A549 (cell line): ENCODE data around the gene KATNIP.

Experiments
- CHD2 ChIP-seq: fragments of 150-350 bp; IDR thresholded peaks from 2 replicates; pipeline ENCODE4 v1.6.1; 2014; ENCODE audit warnings: low read length; ENCODE audit not compliant: partially characterized antibody
- EP300 ChIP-seq, 2 experiments: fragments of >200 bp; sonication (Bioruptor Twin); formaldehyde crosslinking; IDR thresholded peaks; 2 replicates in 1 of 2; 3 replicates in 1 of 2; pipeline ENCODE4 v1.6.1; 2016 to 2017
- FOSB ChIP-seq: fragments of 250-450 bp; sonication (Bioruptor Pico); IDR thresholded peaks from 2 replicates; pipeline ENCODE4 v1.5.0; 2020; ENCODE audit warnings: mild to moderate bottlenecking, moderate library complexity
- HDAC2 ChIP-seq: fragments of 200-600 bp; sonication (generic); IDR thresholded peaks from 2 replicates; pipeline ENCODE4 v1.6.1; 2016
- JUN ChIP-seq, 2 experiments: fragments of >200 bp; sonication (Bioruptor Twin); formaldehyde crosslinking; IDR thresholded peaks; 2 replicates in 1 of 2; 3 replicates in 1 of 2; pipeline ENCODE4 v1.6.1; 2016 to 2017
- KDM1A ChIP-seq: fragments of 200-600 bp; sonication (generic); IDR thresholded peaks from 2 replicates; pipeline ENCODE4 v1.6.1; 2016; ENCODE audit warnings: low read depth, mild to moderate bottlenecking
- MAX ChIP-seq: IDR thresholded peaks from 2 replicates; pipeline ENCODE4 v1.6.1; 2012
- MYC ChIP-seq: IDR thresholded peaks from 2 replicates; pipeline ENCODE4 v1.6.1; 2012; ENCODE audit warnings: mild to moderate bottlenecking, inconsistent platforms, low read length, improper control_type of control experiment, borderline replicate concordance
- NFE2L2 ChIP-seq: fragments of 150-350 bp; conservative IDR thresholded peaks from 2 replicates; pipeline ENCODE4 v1.6.1; 2014; ENCODE audit warnings: low read length
- NR3C1 ChIP-seq: fragments of >200 bp; sonication (Bioruptor Twin); formaldehyde crosslinking; IDR thresholded peaks from 3 replicates; pipeline ENCODE4 v1.6.1; 2017
- POLR2A ChIP-seq: IDR thresholded peaks from 2 replicates; pipeline ENCODE4 v1.6.1; 2012; ENCODE audit warnings: mild to moderate bottlenecking, low read length
- ZFP36 ChIP-seq: fragments of 450-650 bp; IDR thresholded peaks from 2 replicates; pipeline ENCODE4 v1.6.1; 2014; ENCODE audit warnings: borderline replicate concordance; ENCODE audit not compliant: partially characterized antibody
- TF ChIP-seq, protein P1 (sequence below): fragments of >200 bp; sonication (Bioruptor Twin); formaldehyde crosslinking; IDR thresholded peaks from 3 replicates; pipeline ENCODE4 v1.5.1; 2016

DNA sequence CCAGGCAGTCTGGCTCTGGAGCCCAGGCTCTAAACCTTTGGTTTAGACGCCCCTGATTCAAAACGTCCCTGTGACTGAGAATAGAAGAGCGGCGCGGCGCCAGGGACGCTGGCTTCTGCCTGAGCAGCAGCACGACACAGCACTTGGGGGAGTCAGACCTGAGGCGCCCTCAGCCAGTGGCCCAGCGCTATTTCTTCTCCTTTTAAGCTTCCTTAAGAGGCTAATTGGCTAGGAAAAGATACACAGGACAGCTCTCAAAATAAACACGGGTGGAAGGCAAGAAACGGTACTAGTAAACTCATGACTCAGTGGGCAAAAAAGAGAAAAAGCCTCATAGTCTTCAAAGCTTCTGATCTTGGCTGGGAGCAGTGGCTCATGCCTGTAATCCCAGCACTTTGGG is 35.1 kb upstream of the KATNIP start:
- no peak for TF ChIP-seq NFE2L2
- TF ChIP-seq POLR2A: no peak
- TF ChIP-seq MAX: no peak
- no peak for TF ChIP-seq MYC
- TF ChIP-seq, protein P1, sequence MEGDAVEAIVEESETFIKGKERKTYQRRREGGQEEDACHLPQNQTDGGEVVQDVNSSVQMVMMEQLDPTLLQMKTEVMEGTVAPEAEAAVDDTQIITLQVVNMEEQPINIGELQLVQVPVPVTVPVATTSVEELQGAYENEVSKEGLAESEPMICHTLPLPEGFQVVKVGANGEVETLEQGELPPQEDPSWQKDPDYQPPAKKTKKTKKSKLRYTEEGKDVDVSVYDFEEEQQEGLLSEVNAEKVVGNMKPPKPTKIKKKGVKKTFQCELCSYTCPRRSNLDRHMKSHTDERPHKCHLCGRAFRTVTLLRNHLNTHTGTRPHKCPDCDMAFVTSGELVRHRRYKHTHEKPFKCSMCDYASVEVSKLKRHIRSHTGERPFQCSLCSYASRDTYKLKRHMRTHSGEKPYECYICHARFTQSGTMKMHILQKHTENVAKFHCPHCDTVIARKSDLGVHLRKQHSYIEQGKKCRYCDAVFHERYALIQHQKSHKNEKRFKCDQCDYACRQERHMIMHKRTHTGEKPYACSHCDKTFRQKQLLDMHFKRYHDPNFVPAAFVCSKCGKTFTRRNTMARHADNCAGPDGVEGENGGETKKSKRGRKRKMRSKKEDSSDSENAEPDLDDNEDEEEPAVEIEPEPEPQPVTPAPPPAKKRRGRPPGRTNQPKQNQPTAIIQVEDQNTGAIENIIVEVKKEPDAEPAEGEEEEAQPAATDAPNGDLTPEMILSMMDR: no peak
- no peak for TF ChIP-seq KDM1A
- TF ChIP-seq FOSB (CRISPR knock-in tag): no peak
- no peak for TF ChIP-seq ZFP36
- TF ChIP-seq HDAC2: no peak
- no peak for TF ChIP-seq EP300 (IDR thresholded peaks at IDR 0.05)
- no peak for TF ChIP-seq NR3C1
- no peak for TF ChIP-seq CHD2
- TF ChIP-seq JUN (IDR thresholded peaks at IDR 0.05): no peak
